ENCODE results near the gene ALDH3A2.

The ALDH3A2 gene

DNA sequence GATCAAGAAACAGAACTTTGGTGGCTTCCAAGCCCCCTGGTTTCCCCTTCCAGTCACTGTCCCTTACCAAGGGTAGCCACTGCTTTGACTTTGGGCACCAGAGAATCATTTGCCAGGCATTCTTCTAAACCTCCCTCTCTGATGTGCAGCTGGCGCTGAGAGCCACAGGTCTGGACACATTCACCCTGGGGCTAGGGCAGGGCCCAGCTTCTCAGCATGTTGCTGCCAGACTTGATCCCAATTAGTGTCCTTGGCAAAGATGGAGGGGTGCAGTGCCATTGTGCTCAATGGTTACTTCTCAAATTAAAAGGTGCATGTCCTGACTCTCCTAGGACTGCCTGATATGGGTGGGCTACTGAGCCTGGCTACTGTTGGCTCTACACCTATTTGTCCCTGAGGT is 75.4 kb downstream of the ALDH3A2 start:
- Histone ChIP-seq H3K27me3 (ENCODE audit: insufficient read depth, low read length, poor library complexity) (peaks cover 6% of the 10 kb centered on the region), H4K20me1 (ENCODE audit: insufficient read depth, low read length) (0 out of 2 replicates have a peak, but pooled peaks cover 4% of the 10 kb centered on the region), H3K9me3 (ENCODE audit: insufficient read depth, low read length, severe bottlenecking) (no peaks in the 10 kb centered on the region), H3K4me3 (ENCODE audit: low read depth in 1 of 2, low read length in 2 of 2) (no peak overlapping the region), H3K27ac (ENCODE audit: low read length) (no peak overlapping the region), H3K4me1 (ENCODE audit: insufficient read depth, low read length) (no peaks in the 10 kb centered on the region), H3K9ac (ENCODE audit: low read depth, low read length) (no peak overlapping the region), H3K4me2 (ENCODE audit: insufficient read depth, low read length) (no peak overlapping the region), H3K36me3 (ENCODE audit: insufficient read depth, low read length) (no peaks in the 10 kb centered on the region), H3K79me2 (ENCODE audit: insufficient read depth, low read length) (no peaks in the 10 kb centered on the region), H2AFZ (ENCODE audit: low read depth, low read length) (no peak overlapping the region)
- ATAC-seq (ENCODE audit: insufficient read depth, low read depth), result no peak
- no peak for DNase-seq
- no peak for TF ChIP-seq EZH2 (IDR thresholded peaks at IDR 0.05; ENCODE audit: borderline replicate concordance, low read depth, low read length, severe bottlenecking)
- TF ChIP-seq, protein P1, sequence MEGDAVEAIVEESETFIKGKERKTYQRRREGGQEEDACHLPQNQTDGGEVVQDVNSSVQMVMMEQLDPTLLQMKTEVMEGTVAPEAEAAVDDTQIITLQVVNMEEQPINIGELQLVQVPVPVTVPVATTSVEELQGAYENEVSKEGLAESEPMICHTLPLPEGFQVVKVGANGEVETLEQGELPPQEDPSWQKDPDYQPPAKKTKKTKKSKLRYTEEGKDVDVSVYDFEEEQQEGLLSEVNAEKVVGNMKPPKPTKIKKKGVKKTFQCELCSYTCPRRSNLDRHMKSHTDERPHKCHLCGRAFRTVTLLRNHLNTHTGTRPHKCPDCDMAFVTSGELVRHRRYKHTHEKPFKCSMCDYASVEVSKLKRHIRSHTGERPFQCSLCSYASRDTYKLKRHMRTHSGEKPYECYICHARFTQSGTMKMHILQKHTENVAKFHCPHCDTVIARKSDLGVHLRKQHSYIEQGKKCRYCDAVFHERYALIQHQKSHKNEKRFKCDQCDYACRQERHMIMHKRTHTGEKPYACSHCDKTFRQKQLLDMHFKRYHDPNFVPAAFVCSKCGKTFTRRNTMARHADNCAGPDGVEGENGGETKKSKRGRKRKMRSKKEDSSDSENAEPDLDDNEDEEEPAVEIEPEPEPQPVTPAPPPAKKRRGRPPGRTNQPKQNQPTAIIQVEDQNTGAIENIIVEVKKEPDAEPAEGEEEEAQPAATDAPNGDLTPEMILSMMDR (IDR thresholded peaks at IDR 0.05; ENCODE audit: borderline replicate concordance, extremely low read depth, low read length, poor library complexity, severe bottlenecking), result no peak

DNA sequence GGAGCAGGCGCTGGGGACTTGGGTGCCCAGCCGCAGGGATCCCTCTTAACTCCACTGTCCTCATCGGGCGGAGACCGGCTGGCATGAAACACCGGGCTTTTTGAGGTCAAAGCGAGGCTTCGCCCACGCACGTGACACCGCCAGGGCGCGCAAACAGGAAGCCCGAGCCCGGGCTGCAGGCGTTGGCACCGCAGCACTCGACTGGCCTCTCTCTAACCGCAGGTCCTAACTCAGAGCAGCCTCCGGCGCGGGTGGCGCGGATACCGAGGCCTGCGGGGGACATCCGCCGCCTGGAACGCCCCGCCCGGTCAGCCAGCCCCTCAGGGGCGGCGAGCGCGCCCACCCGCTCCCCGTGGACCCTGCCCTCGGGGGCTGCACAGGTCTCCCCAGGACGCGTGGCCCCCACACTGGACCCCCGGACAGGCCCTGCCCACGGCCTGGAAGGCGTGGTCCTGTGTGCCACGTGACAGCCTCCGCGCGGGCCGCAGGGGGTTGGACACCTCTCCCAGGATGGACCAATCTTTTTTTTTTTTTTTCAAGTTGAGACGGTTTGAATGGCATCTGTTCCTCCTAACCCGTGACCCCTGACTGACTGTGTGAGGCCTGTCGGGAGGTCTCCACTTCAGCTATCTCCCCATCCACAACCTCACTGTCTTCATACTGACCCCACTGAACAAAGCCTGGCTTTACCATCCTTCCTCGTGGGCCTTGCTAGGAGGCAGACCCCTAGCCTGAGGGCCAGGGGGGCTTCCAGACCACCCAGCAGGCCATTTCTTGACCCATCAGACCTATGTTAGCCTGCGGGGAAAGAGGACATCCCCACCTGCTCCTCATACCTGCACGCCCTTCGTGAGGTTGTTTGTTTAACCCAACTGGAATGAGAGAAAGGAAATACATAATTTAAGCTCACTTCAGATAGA is 76.2 kb downstream of the ALDH3A2 start:
- no peaks in the 10 kb centered on the region for H3K9me3 ChIP-seq (ENCODE audit: insufficient read depth, low read length, severe bottlenecking)
- no peak for DNase-seq
- H3K27ac ChIP-seq (ENCODE audit: low read length), result no peak overlapping the region
- no peak overlapping the region for H3K4me2 ChIP-seq (ENCODE audit: insufficient read depth, low read length)
- no peak overlapping the region for H3K4me3 ChIP-seq (ENCODE audit: low read depth in 1 of 2, low read length in 2 of 2)
- ATAC-seq (ENCODE audit: insufficient read depth, low read depth), result no peak
- peaks cover 6% of the 10 kb centered on the region for H3K27me3 ChIP-seq (ENCODE audit: insufficient read depth, low read length, poor library complexity)
- H3K9ac ChIP-seq (ENCODE audit: low read depth, low read length), result no peak overlapping the region
- 0 out of 2 replicates have a peak, but pooled peaks cover 4% of the 10 kb centered on the region for H4K20me1 ChIP-seq (ENCODE audit: insufficient read depth, low read length)
- no peak overlapping the region for H2AFZ ChIP-seq (ENCODE audit: low read depth, low read length)
- TF ChIP-seq EZH2 (IDR thresholded peaks at IDR 0.05; ENCODE audit: borderline replicate concordance, low read depth, low read length, severe bottlenecking), result no peak
- TF ChIP-seq, protein P1 (IDR thresholded peaks at IDR 0.05; ENCODE audit: borderline replicate concordance, extremely low read depth, low read length, poor library complexity, severe bottlenecking), result no peak
- H3K4me1 ChIP-seq (ENCODE audit: insufficient read depth, low read length), result no peaks in the 10 kb centered on the region
- H3K36me3 ChIP-seq (ENCODE audit: insufficient read depth, low read length), result no peaks in the 10 kb centered on the region
- H3K79me2 ChIP-seq (ENCODE audit: insufficient read depth, low read length), result no peaks in the 10 kb centered on the region

DNA sequence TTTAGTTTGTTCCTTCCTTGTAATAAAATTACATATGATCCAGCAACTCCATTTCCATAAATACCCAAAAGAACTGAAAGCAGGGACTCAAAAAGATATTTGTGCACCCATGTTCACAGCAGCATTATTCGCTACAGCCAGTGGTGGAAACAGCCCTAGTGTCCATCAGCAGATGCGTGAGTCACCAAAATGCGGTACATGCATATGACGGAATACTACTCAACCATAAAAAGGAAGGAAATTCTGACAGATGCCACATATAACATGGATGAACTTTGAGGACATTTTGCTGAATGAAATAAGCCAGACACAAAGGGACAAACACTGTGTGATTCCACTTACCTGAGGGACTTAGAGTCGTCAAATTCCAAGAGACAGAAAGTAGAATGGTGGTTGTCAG is 76.9 kb downstream of the ALDH3A2 start:
- Histone ChIP-seq H4K20me1 (ENCODE audit: insufficient read depth, low read length) (no peaks in the 10 kb centered on the region), H3K4me3 (ENCODE audit: low read depth in 1 of 2, low read length in 2 of 2) (no peak overlapping the region), H3K36me3 (ENCODE audit: insufficient read depth, low read length) (no peaks in the 10 kb centered on the region), H2AFZ (ENCODE audit: low read depth, low read length) (no peak overlapping the region), H3K27ac (ENCODE audit: low read length) (no peak overlapping the region), H3K9me3 (ENCODE audit: insufficient read depth, low read length, severe bottlenecking) (no peaks in the 10 kb centered on the region), H3K9ac (ENCODE audit: low read depth, low read length) (no peak overlapping the region), H3K4me1 (ENCODE audit: insufficient read depth, low read length) (no peaks in the 10 kb centered on the region), H3K4me2 (ENCODE audit: insufficient read depth, low read length) (no peak overlapping the region), H3K79me2 (ENCODE audit: insufficient read depth, low read length) (no peaks in the 10 kb centered on the region), H3K27me3 (ENCODE audit: insufficient read depth, low read length, poor library complexity) (peaks cover 6% of the 10 kb centered on the region)
- ATAC-seq (ENCODE audit: insufficient read depth, low read depth) (no peak), DNase-seq (no peak)
- TF ChIP-seq, protein P1 (IDR thresholded peaks at IDR 0.05; ENCODE audit: borderline replicate concordance, extremely low read depth, low read length, poor library complexity, severe bottlenecking), result no peak
- no peak for TF ChIP-seq EZH2 (IDR thresholded peaks at IDR 0.05; ENCODE audit: borderline replicate concordance, low read depth, low read length, severe bottlenecking)

Data from DND-41 (cell line).